GM21367 (cell line): Measurements from ENCODE around the gene CACNA1D.
"Not testable (repeated sequence)": the region's sequence is repeated elsewhere in the genome, so short reads cannot be mapped to it uniquely, and the experiment has no call there.

Source experiments
- ATAC-seq: cut with Tn5 transposase; IDR thresholded peaks from one replicate; pipeline ENCODE4 v1.9.1; 2021; ENCODE audit not compliant: unreplicated experiment

The CACNA1D gene

DNA sequence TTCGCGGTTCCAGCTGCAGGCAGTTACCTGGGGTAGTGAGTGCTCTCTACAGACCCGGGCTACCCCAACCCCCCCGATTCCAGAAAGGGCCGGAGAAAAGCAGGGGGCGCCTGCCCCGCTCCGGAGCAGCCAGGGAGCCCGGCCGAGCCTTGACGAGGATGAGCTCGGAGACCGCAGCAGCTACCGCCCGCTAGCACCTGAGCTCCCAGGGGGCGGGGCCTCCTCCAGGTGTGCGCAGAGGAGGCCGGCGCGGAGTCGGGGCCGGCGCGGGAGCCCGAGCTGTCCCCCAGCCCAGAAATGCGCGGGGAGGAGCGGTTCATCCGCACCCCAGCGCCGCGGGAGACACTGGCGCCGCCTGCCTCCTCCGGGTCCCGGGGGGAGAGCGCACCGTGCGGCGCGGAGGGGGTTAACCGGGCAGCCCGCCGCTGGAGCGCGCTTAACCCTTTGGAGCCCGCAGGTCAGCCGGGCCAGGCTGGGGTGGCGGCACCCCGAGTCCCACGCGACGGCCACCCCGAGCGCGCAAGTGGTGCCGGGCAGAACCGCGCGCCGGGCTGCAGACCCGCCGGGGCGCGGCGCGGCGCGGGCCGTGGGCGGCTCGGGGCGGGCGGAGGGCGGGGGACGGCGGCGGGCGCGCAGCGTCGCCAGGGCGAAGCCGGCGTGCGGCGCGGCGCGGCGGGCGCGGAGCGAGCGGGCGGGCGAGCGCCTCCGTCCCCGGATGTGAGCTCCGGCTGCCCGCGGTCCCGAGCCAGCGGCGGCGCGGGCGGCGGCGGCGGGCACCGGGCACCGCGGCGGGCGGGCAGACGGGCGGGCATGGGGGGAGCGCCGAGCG, at the start of gene CACNA1D:
TSS of gene CACNA1D (plus strand) at position 649 of the 829 bp plus-strand sequence. CDS start 556 bp downstream, outside the sequence.
- no peak for ATAC-seq

DNA sequence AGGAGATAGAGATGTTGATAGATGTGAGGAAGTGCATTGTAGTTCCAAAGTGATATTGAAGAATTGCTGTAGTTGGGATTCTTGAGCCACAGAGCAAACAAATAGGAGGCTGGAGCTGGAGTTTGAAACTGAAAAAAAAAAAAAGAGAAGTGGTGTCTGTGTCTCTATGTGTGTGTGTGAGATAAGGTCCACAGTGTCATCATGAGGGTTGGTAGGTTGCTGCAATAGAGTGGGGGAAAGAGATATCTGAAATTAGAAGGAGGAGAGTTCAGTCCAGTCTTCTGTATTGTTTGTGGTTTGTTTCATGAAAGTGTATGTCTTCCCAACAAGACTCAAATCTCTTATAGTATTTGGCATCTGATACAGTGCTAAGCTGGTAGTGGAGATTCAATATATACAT, 37.3 kb upstream of the CACNA1D start:
- ATAC-seq, result no peak

- ATAC-seq, result no peak
These were observed 34.1 kb upstream of the CACNA1D start for GRCh38 chr3:53460326-53460725.

DNA sequence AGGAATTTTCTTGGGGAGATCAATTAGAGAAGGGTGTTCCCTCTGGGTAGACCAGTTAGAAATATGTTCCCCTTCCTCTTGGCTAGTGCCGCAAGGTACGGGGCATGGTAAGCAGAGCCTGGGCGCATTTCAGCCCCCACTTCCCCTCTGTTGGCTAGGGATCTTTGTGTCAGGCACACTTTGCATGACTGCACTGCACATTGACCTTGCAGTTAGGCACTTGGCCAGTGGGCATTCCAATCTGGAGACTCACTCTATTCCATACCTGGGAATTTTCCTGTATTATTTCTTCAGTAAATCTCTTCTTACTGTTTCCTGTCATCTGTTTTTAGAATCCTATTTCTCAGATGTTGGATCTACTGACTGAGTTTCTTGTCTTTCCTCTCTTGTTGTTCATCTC, 30.0 kb upstream of the CACNA1D start:
- ATAC-seq, result no peak

DNA sequence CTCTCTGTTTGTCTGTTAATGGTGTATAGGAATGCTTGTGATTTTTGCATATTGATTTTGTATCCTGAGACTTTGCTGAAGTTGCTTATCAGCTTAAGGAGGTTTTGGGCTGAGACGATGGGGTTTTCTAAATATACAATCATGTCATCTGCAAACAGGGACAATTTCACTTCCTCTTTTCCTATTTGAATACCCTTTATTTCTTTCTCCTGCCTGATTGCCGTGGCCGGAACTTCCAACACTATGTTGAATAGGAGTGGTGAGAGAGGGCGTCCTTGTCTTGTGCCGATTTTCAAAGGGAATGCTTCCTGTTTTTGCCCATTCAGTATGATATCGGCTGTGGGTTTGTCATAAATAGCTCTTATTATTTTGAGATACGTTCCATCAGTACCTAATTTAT, 24.7 kb upstream of the CACNA1D start:
- ATAC-seq, result not testable (repeated sequence)

- no peak for ATAC-seq
These were observed 21.0 kb upstream of the CACNA1D start for GRCh38 chr3:53473422-53473821.

- not testable (repeated sequence) for ATAC-seq
These were observed 18.0 kb upstream of the CACNA1D start for GRCh38 chr3:53476372-53476771.

DNA sequence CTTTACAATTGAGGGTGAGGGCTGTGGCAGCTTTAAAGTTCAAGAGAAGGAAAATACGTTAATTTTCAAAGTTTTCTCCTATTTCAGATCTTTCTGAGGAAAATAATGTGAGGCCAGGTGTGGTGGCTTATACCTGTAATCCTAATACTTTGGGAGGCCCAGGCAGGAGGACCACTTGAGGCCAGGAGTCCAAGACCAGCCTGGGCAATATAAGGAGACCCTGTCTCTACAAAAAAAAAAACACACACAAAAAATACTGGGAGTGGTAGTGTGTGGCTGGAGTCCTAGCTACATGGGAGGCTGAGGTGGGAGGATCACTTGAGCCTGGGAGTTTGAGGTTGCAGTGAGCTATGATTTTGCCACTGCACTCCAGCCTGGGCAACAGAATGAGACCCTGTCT, 16.7 kb upstream of the CACNA1D start:
- not testable (repeated sequence) for ATAC-seq

DNA sequence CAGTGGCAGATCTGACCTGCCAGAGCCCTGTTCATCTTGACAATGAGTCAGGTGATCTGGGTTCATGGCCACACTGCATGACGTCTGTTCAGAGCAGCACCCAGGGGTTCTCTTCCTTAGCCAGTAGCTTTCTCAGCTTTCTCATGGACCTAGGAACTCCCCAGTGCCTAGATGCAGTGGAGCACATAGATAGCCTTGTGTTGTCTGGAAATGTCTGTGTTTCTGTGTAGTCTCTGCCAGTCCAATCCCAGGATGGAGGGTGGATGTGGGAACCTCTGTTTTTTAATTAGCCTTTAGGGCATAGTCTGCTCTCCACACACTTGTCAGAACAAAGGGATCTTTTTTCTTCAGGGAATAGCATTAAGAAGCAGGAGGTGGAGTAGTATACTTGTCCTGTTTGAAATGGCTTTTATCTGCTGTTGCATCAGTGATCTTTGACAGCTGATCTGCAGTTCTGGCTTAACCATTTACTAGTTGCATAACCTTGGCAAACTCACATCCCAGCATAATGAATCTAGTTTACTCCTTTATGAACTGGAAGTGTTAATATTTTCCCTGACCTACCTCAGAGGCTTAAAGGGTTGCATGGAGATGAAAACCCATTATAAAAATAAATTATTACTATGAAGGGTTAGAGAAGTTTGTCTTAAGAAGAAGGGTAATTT, 16.1 kb upstream of the CACNA1D start:
- ATAC-seq, result no peak

DNA sequence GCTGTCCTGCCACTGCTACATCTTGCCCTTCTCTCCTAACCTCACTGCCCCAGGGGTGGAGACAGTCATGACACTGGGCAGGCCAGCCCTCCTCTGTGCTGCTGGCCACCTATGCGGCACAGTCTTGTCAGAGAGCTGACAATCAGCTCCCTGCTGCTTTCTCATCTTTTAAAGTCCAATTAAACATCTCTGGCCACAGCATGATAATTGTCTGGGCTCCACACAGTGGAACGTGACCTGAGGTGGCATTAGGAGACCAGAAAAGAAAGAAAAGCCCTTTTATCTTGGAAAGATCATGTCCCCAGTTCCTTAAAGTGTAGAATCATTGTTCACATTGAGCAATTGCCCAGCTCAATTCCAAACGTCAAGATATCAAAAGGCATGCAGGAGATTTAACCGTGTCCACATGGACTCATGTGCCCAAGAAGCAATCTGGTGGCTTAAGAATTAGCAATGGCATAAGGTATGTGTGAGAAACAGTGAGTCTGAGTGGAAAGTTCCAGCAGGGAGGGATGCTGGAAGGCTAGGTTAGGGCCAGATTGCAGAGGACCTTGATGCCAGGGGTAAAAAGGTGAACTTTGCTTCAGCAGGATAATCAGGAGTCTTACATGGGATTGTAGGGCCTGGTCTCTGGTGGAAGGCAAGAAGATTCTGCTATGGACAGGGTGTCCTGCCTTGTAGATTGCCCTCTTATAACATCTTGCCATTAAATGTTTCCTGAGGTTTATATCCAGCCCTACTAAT, 15.3 kb upstream of the CACNA1D start:
- ATAC-seq, result no peak

DNA sequence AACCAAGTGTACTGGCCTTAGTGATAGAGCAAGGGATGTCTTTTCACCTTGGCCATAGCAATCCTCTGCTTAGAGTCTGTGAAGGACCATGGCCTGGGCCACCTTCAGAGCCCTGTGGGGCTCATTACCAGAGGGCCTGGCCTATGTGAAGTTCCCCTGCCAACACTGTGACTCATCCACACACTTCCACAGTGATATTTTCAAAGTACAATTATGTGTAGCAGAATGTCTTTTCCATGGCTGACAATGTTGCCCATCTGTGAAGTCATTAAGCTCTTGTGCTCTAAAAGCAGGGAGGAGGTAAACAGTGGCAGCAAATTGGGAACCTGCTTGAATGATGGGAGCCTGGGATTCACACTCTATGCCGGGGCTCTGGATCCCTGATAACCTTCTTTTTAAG, 12.2 kb upstream of the CACNA1D start:
- ATAC-seq, result no peak

DNA sequence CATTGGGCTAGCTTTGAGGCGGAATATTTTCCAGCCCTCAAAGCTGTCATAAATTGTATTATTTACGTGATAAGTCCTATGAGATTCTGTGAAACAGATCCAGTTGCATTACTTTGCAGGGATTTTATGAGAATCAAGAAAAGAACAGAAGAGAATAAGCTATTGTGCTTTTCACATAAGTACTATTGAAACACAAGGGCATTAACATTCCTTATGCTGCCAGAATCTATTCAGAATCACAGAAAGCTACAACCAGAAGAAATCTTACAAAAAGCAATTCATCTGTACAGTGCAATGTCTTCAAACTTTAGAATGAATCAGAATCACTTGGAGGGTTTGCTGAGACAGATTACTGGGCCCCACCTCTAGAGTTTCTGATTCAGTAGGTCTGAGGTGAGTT, 10.6 kb upstream of the CACNA1D start:
- no peak for ATAC-seq

- ATAC-seq, result no peak
These were observed 9.4 kb upstream of the CACNA1D start for GRCh38 chr3:53484984-53485383.

- ATAC-seq, result no peak
These were observed 8.6 kb upstream of the CACNA1D start for GRCh38 chr3:53485675-53486403.

GRCh38 chr3:53486961-53487654, 7.3 kb upstream of the CACNA1D start:
- ATAC-seq, result no peak

DNA sequence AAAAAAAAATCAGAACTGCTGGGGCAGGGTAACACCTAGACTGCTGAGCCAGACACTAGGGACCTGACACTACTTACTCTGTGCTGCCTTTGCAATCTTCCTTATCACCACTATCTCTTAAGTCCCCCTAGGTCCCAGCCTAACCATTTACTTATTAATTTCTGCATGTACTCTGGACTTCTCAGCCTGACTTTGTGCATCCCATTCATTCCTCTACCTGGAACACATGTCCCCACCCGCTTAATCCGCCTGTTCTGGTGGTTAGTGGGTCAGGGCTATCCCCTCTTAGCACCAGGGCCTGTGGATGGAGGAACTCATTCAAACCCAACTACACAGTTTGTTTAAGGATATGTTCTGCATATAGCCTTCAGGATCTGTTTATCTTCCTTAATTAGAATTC, 5.0 kb upstream of the CACNA1D start:
- no peak for ATAC-seq

GRCh38 chr3:53489787-53490458, 4.5 kb upstream of the CACNA1D start:
- ATAC-seq, result no peak

- ATAC-seq, result no peak
These were observed 3.9 kb upstream of the CACNA1D start for GRCh38 chr3:53490459-53490968.

DNA sequence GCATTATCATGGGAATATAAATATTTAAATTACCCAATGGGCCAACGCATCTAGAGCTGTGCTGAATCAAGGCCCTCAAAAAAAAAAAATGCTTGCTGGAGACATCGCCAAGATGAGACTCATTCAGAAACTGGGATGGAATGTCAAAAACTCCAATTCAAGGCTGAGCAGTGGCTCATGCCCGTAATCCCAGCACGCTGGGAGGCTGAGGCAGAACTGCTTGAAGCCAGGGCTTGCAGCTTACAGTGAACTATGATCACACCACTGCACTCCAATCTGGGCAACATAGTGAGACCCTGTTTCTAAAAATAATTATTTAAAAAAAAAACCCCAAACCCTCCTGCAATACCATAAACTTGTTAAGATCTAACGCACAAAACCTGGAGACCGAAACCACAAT, 3.1 kb upstream of the CACNA1D start:
- no peak for ATAC-seq

- ATAC-seq, result no peak
These were observed 832 bp upstream of the CACNA1D start for GRCh38 chr3:53493595-53493962.
